GM18505 (cell line): Measurements from ENCODE around the gene GCSH.
A peak's percentile ranks its signal among the peaks of the same experiment; 100 is the strongest.

Source experiments
- ATAC-seq: cut with Tn5 transposase; IDR thresholded peaks from one replicate; pipeline ENCODE4 v1.9.1; 2021; ENCODE audit not compliant: unreplicated experiment
- POLR2A ChIP-seq: IDR thresholded peaks from 4 replicates; pipeline ENCODE4 v1.6.1; 2011; ENCODE audit warnings: borderline replicate concordance; ENCODE audit not compliant: insufficient read depth, insufficient read length; ENCODE audit errors: extremely low read depth

The GCSH gene

DNA sequence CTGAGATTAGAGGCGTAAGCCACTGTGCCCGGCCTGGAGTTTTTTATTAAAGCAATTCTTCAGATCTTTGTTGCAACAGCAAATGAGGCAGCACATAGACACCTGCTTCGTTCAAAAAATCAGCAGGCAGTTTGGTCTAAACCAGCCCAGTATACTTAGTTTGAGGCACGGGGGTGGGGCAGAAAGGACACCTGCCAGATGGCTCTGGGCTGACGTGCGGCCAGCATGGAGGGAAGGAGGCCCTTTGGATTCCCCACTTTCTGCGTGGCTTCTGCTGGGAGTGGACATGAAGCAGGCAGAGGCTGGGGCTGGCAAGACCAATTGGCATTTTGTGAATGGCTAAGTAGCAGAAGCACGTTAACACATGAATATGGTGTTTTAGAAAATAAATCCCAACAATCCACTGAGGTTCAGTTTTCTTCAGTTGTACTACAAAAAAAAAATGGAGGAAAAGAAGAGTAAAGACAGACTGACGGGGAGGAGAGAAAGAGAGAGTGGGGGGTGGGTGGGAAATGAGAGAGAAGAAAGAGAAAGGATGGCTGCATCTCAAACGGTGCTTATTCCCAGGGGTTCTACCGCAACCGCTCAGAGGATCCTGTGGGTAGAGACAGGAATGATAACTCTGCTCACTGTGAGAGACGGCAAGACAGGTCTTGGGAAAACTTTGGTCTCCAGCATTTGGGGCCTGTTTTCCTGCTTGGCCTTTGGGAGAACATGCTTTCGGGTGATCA, 35.5 kb downstream of the GCSH start:
- no peak for TF ChIP-seq POLR2A
- no peak for ATAC-seq

DNA sequence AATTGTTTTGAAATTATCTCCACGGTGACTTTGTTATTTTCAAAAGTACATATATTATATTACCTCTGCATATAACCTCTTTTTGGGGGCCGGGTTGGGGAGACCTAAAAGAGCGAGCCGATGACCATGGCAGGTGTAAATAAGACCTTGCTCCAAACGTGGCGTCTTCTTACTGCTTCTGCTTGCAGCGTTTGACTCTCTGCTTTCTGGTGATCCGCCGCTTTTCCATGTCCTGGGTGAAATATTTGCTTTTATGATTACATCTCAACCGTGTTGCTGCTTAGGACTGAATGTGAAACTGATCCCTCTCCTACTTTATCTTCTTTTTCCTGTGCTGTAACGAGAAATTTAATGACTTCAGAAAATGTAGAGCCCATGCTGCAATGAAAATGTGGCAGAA, 42.4 kb downstream of the GCSH start:
- no peak for TF ChIP-seq POLR2A
- ATAC-seq: no peak

GRCh38 chr16:81042821-81043220, 53.4 kb downstream of the GCSH start:
- no peak for ATAC-seq

DNA sequence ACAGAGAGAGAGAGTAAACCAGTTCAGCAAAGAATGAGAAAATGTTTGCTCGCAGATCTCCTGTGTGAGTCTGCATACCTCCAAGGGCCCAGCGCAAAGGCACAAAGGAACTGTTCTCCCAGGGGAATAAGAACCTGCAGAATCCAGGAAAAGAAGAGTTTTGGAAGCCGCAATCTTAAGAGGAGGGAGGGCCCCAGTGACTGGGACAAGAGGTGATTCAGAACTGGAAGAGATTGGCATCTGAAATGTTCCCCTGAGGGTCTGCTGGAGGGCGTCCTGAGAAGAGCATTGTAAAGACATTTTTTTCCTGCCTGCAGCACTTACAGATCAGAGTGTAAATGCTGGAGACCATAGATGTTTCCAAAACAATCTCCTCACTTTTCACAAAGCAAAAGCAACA, 54.5 kb downstream of the GCSH start:
- ATAC-seq: no peak
- no peak for TF ChIP-seq POLR2A

More at GRCh38 chr16:81042821-81043220, 53.4 kb downstream of the GCSH start:
- TF ChIP-seq POLR2A: no peak

DNA sequence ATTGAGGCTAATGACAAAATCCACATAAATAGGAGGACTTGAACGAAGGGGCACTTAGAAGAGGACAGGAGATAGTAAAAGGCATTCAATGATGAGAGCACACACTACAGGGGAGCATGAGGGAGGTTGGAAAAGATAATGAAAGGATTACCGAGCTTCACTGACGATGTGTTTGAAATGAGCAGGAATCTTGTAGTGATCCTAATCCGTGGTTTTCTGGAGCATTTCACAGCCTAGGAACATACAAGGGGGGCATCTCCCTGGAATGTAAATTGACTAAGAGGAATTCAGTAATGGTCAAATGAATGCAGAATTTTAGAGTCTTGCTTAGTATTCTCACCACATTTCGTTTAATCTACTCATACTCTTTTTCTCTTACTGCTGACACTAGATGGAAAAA, 55.4 kb downstream of the GCSH start:
- ATAC-seq: no peak
- no peak for TF ChIP-seq POLR2A

DNA sequence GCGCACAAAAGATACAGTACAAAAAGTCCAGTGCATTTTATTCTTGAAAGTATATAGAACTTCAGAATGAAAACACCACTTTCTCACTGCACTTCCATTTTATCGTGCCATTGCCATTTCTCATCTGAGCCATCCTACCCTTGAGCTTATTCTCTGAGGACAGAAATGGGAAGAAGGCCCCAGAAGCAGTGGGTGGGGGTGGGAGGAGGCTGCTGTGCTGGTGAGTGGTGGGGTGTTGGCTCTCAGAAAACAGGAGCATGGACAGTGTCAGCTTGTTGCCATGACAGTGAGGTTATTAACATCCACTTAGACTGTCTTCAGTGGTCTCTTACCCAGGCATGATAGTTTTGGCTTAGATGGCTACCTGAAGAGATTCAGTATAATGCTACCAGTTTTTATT, 56.1 kb downstream of the GCSH start:
- no peak for ATAC-seq
- no peak for TF ChIP-seq POLR2A

DNA sequence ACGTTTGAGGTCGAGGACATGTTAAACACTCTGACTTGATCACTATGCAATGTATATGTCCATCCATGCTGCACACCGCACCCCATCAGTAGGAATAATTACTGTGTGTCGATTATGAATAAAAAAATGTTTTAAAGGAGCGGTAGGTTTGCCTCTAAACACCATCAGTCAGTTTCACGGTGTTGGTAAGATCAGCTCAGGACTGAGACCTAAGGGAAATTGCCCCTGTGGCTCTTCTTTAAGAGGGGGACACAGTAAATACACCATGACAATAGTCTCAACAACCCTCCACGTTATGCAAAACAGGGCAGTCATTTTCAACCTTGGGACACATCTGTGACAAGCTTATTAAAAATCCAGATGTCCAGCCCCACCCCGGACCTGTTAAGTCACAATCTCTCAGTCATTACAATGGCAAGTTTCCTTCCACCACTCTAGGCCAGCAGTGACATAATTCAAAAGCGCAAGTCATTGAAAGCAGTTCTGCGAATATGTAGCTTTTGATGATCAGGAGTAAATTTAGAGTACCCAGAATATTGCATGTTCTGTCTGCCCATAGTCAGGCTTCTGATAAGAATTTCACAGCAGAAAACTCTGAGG, 59.3 kb downstream of the GCSH start:
- no peak for ATAC-seq
- no peak for TF ChIP-seq POLR2A

- no peak for TF ChIP-seq POLR2A
- ATAC-seq: peak; percentile 57
Observed at GRCh38 chr16:81035975-81036750, 60.0 kb downstream of the GCSH start.

GRCh38 chr16:81035398-81035974, 60.7 kb downstream of the GCSH start, which contains the start of gene ATMIN:
TSS of gene ATMIN (plus strand) at chr16:81035842. CDS start at chr16:81035871, 29 bp downstream.
- TF ChIP-seq POLR2A: peak; percentile 70
- ATAC-seq: peak; percentile 95
